Activated CD8-positive, alpha-beta memory T cell treated with anti-CD3 and anti-CD28 coated beads for 4 hours (primary cell): ENCODE results near the gene HPS6.
"Not testable (repeated sequence)": the region's sequence is repeated elsewhere in the genome, so short reads cannot be mapped to it uniquely, and the experiment has no call there.

Source experiments
- DNase-seq, 2 donors: peaks; one replicate each; pipeline ENCODE4 v3.0.0-alpha.2; 2020; ENCODE audit warnings: low read depth in 2 of 2

The HPS6 gene

GRCh38 chr10:102064868-102065560 is at the start of gene HPS6:
TSS of gene HPS6 (plus strand) at chr10:102065349. CDS start at chr10:102065475, 126 bp downstream.
- DNase-seq = peak; percentile 72 to 74

DNA sequence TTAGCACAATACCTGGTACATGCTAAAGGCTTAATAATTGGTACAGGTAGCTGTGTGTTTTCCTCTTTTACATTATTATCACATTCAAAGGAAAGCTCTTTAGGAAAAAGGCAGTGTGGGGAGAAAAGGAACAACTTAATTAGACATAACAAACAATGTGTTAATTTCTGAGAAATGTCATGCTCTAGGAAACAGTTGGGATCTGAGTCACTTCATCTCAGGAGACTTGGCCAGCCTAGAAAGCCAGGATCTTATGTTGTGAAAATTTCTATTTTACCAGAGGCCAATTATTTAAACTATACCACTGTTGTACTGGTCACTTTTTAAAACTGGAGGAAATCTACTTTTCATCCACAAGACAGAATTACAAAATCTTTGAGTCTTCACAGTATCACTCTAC is 48.7 kb upstream of the HPS6 start:
- no peak for DNase-seq

DNA sequence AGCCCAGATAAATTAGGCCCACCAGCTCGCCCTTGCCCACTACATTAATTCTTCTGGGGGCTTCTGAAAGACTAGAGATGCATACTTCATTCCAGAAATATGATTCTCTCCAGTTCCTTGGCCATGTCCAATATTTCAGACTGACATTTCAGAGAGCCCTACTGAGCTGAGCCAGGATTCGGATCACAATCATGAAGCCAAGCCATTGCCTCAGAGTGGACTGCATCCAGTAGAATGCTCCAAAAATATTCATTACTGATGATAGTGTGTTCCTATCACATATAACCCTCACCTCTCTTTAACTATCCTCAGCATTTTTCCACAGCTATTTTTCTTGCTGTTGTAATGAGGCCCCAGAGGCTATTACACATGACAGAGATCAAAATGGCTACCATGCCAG is 47.9 kb upstream of the HPS6 start:
- no peak for DNase-seq

- no peak for DNase-seq
Observed at GRCh38 chr10:102020938-102021337, 44.2 kb upstream of the HPS6 start.

DNA sequence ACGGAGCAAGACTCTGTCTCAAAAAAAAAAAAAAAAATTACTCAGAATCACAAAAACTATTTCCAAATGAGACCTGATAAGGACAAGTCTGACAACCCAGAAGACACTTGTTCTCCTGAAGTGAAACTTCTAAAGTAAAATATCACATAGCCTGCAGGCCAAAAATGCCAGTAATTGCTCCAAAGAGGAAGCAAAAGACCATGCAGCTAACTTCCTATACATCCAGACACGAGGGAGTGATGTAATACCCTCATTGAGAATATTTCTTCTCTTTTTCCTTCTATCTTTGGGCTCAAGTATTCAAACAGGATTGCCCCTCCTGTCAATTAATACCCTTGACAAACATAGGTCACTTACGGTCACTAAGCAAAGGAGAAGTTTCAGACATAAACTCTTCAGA is 40.4 kb upstream of the HPS6 start:
- DNase-seq = no peak

GRCh38 chr10:102027261-102027660 is 37.9 kb upstream of the HPS6 start:
- DNase-seq = no peak

GRCh38 chr10:102033787-102034186 is 31.4 kb upstream of the HPS6 start:
- no peak for DNase-seq

DNA sequence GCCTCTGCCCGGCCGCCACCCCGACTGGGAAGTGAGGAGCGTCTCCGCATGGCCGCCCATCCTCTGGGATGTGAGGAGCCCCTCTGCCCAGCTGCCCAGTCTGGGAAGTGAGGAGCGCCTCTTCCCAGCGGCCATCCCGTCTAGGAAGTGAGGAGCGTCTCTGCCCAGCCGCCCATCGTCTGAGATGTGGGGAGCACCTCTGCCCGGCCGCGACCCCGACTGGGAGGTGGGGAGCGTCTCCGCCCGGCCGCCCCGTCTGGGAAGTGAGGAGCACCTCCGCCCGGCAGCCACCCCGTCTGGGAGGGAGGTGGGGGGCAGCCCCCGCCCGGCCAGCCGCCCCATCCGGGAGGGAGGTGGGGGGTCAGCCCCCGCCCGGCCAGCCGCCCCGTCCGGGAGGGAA is 29.3 kb upstream of the HPS6 start:
- not testable (repeated sequence) for DNase-seq

- no peak for DNase-seq
Observed at GRCh38 chr10:102038410-102038809, 26.7 kb upstream of the HPS6 start.

- no peak for DNase-seq
Observed at GRCh38 chr10:102040305-102041050, 24.7 kb upstream of the HPS6 start.

GRCh38 chr10:102045292-102045691 is 19.9 kb upstream of the HPS6 start:
- DNase-seq = no peak

DNA sequence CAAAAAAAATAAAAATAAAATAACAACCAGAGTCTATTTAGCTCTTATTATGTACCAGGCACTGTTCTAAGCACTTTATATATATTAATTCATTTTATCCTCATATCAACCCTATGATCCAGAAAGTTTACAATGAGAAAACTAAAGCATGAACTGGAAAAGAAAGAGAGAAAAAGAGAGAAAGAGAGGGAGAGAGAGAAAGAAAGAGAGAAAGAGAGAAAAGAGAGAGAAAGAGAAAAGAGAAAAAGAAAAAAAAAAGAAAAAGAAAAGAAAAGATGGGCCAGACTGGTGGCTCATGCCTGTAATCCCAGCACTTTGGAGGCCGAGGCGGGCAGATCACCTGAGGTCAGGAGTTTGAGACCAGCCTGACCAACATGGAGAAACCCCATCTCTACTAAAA is 19.1 kb upstream of the HPS6 start:
- DNase-seq = no peak

GRCh38 chr10:102054881-102055646 is 10.1 kb upstream of the HPS6 start:
- DNase-seq = not testable (repeated sequence)

DNA sequence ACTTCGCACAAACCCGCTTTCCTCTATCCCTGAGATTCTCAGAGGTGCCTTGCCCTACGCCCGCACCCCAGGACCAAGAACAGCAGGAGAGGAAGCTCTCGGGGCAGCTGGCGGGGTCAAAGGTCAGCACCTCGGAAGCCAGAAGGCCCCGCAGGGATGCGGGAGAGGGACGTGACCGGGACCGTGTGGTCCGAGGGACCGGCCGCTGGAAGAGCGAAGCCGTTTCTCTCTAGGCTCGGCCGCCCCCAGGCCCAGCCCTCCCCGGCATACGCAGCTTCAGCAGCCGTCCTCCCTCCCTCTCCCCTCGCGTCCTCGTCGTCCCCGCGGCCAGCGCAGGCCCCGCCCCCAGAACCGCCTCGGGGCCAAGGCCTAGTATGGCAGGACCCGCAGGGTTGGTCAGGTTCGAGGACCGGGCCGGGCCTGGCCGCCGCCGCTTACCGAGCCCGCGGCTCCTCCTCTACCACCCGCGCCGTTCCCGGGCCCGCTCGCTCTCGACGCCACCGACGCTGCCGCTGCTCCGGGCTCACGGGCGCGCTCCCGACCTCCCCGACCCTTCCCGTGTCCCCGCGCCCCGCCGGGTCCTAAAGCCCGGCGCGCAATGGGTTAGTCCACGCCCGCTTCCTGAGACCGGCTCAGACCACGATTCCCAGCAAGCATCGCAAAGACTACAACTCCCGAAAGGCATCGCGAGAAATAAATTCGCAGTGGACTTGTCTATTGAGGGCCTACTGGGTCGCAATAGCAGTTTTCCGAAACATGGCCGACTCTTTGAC is 9.3 kb upstream of the HPS6 start, which contains the start of gene ARMH3:
Gene ARMH3 (minus strand): TSS at position 527 of the 773 bp plus-strand sequence. CDS start 16,059 bp downstream, outside the sequence.
- DNase-seq = peak; percentile 70 to 77

DNA sequence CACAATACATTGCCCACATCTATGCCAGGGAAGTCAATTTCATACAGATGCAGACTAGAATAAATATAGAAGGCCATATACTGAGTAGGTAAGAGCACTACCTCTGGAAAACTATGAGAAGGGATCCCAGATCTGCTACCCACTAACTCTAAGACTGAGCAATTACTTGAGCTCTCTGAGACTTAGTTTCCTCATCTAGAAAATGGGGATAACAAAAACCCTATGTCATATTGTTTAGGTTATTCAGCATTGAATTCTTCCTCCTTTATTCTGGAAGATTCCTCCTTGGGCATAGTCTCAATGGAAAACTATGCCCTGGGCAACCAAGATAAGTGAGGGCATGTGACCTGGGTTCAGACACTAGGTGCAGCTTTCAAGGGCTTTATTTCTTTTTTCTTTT is 5.2 kb upstream of the HPS6 start:
- DNase-seq = no peak

- no peak for DNase-seq
Observed at GRCh38 chr10:102064503-102064867, 664 bp upstream of the HPS6 start.

GRCh38 chr10:102065561-102066398 is 631 bp downstream of the HPS6 start:
- no peak for DNase-seq

DNA sequence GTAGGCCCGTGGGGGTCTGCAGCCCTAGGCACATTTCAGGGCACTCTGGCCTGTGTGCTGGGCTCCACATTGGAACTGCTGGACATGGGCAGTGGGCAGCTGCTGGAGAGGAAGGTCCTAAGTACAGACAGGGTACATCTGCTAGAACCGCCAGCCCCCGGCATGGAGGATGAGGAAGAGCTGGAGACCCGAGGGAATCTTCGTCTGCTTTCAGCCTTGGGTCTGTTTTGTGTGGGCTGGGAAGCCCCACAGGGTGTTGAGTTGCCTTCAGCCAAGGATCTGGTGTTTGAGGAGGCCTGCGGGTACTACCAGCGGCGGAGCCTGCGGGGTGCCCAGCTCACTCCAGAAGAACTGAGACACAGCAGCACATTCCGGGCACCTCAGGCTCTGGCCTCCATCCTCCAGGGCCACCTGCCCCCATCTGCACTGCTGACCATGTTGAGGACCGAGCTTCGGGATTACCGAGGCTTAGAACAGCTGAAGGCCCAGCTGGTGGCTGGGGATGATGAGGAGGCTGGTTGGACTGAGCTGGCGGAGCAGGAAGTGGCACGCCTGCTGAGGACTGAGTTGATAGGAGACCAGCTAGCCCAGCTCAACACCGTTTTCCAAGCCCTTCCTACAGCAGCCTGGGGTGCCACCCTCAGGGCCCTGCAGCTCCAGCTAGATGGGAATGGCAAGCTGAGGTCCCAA is 1.4 kb downstream of the HPS6 start:
- DNase-seq = no peak

DNA sequence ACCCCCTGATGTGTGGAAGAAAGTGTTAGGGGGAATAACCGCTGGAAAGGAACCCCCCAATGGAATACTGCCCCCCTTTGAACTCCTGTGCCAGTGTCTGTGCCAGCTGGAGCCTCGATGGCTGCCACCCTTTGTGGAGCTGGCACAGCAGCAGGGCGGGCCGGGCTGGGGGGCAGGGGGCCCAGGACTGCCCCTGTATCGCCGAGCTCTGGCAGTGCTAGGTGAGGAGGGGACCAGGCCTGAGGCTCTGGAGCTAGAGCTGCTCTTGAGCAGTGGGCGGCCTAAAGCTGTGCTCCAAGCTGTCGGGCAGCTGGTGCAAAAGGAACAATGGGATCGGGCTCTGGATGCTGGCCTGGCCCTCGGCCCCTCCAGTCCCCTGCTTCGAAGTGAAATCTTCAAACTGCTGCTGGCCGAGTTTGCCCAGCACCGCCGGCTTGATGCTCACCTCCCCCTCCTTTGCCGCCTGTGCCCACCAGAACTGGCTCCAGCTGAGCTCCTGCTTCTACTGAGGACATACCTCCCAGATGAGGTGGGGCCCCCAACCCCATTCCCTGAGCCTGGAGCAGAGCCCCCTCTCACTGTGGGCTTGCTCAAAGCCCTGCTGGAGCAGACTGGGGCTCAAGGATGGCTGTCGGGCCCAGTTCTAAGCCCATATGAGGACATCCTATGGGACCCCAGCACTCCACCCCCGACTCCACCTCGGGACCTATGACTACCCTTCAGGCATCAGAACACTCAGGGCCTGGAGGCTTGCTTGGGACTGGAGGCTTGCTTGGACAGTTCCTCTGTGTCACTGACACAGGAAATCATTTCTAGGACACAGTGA is 2.2 kb downstream of the HPS6 start:
- DNase-seq = no peak
